ENCODE results near the gene IFNW1.

Gene IFNW1

DNA sequence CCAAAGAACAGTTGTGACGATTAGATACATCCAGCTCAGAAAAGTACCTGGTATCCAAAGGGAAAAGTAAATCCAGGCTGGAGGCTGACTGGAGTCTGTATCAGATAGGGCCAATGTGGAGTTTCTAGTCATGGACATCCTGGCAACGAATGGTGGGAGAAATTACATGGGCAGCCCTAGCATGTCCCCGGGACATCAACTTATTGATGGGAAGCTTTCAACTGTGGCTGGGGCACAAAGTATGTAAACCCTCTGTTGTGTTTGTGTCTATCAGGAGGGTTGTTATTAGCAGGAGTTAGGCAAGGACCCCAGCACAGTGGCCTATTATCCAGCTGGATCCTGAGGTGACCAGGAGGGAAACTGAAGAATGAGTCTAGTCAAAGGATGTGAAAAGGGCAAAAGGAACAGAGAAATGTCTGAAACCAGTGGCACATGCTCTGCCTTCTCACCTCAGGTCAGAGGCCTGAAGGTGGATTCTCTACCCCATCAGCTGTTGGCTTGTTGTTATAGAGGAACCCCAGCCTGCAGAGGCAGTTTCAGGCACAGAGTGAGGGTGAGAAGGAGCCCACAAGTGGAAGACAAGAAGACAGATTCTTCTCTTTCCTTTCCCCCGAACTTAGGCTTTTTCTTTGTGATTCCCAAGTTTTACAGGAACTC, 19.9 kb downstream of the IFNW1 start:
- TF ChIP-seq, protein P1, sequence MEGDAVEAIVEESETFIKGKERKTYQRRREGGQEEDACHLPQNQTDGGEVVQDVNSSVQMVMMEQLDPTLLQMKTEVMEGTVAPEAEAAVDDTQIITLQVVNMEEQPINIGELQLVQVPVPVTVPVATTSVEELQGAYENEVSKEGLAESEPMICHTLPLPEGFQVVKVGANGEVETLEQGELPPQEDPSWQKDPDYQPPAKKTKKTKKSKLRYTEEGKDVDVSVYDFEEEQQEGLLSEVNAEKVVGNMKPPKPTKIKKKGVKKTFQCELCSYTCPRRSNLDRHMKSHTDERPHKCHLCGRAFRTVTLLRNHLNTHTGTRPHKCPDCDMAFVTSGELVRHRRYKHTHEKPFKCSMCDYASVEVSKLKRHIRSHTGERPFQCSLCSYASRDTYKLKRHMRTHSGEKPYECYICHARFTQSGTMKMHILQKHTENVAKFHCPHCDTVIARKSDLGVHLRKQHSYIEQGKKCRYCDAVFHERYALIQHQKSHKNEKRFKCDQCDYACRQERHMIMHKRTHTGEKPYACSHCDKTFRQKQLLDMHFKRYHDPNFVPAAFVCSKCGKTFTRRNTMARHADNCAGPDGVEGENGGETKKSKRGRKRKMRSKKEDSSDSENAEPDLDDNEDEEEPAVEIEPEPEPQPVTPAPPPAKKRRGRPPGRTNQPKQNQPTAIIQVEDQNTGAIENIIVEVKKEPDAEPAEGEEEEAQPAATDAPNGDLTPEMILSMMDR (IDR thresholded peaks at IDR 0.05; ENCODE audit: extremely low read depth, missing control alignments) = no peak
- DNase-seq (ENCODE audit: low spot score) = no peak

DNA sequence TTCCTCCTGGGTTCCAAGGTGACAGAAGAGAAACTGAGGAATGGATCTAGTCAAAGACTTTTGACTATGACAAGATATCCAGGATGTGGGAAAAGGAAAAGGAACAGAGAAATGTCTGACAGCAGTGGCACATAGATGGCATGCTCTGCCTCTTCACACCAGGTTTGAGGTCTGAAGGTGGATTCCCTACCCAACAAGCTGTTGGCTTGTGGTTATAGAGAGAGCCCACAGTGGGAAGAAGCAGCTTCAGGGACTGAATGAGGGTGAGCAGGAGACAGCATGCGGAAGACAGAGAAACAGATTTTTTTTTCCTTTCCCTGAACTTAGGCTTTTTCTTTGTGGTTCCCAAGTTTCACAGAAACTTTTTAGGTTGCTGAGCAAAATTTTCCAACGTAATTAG, 20.6 kb downstream of the IFNW1 start:
- DNase-seq (ENCODE audit: low spot score) = no peak
- TF ChIP-seq, protein P1 (IDR thresholded peaks at IDR 0.05; ENCODE audit: extremely low read depth, missing control alignments) = no peak

DNA sequence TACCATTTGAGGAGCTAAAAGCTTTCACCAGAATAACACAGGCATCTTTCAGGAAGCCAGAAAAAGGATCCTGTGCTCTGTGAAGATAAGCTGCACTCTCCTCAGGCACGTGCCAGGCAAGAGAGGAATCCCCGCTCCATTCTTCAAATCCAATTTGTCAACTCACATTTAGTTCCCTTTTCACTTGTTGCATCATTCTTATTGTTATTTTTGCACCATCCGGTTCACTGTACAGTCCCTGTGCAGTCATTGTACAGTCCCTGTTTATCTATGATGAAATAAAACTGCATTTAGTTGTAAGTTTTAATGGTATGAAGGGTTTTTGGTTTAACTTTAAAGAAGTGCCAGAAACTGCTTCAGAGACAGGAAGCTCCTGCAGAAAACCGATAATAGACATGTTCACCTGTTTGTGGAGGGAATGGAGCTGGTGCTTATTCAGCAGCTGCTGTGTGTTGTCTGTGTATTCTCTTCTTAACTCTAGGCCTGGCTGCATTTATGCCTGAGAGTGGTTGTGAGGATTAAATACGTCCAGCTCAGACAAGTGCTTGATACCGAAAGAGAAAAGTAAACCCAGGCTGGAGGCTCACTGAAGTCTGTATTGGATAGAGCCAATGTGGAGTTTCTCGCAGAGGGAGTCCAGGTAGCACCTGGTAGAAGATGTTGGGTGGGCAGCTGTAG, 22.4 kb downstream of the IFNW1 start:
- TF ChIP-seq, protein P1 (IDR thresholded peaks at IDR 0.05; ENCODE audit: extremely low read depth, missing control alignments) = no peak
- DNase-seq (ENCODE audit: low spot score) = no peak

GRCh38 chr9:21114311-21114710, 27.3 kb downstream of the IFNW1 start:
- TF ChIP-seq, protein P1 (IDR thresholded peaks at IDR 0.05; ENCODE audit: extremely low read depth, missing control alignments) = no peak
- no peak for DNase-seq (ENCODE audit: low spot score)

- TF ChIP-seq, protein P1 (IDR thresholded peaks at IDR 0.05; ENCODE audit: extremely low read depth, missing control alignments) = peak; percentile 49
- DNase-seq (ENCODE audit: low spot score) = peak; percentile 60
These were observed 30.7 kb downstream of the IFNW1 start for GRCh38 chr9:21110708-21111576.

GRCh38 chr9:21104787-21105186, 36.8 kb downstream of the IFNW1 start:
- TF ChIP-seq, protein P1 (IDR thresholded peaks at IDR 0.05; ENCODE audit: extremely low read depth, missing control alignments) = no peak
- DNase-seq (ENCODE audit: low spot score) = no peak

DNA sequence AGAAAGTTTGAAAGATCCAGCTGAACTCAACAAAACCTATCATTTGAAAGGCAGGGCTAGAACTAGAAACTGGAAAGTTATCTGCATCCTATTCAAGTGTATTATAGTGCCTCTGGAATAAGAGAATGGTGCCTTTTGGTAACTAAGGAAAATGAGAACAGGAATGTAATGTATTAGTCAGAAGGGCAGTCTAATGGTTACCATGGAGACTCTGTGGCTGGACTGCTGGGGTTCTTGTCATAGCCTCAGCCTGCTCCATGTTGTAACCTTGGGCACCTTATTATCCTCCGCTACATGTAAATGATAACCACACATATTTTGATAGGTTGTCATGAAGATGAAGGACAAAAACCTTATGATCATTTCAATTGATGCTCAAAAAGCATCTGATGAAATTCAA, 39.3 kb downstream of the IFNW1 start:
- TF ChIP-seq, protein P1 (IDR thresholded peaks at IDR 0.05; ENCODE audit: extremely low read depth, missing control alignments) = no peak
- no peak for DNase-seq (ENCODE audit: low spot score)

All from GM20000 (cell line).